SK-N-MC (cell line): ENCODE results near the gene CRYGN.

ENCODE experiments used
- EZH2 ChIP-seq: fragments of 200-600 bp; sonication (generic); IDR thresholded peaks from one replicate; pipeline ENCODE4 v1.6.1; 2017; ENCODE audit warnings: antibody characterized with exemption
- POLR2AphosphoS5 ChIP-seq: IDR thresholded peaks from 2 replicates; pipeline ENCODE4 v1.6.1; 2012; ENCODE audit warnings: mild to moderate bottlenecking, low read depth, low read length, borderline replicate concordance

- no peak for TF ChIP-seq EZH2
- no peak for TF ChIP-seq POLR2AphosphoS5
Observed at GRCh38 chr7:151470711-151471110, 30.8 kb upstream of the CRYGN start.
